ENCODE data around the gene DNAJA4.

GRCh38 chr15:78216276-78217104 is 47.9 kb upstream of the DNAJA4 start:
- TF ChIP-seq CBFB (CRISPR knock-in tag; IDR thresholded peaks at IDR 0.05) (no peak), EP300 (IDR thresholded peaks at IDR 0.05; ENCODE audit: low read length) (no peak), IRF1 (CRISPR knock-in tag; IDR thresholded peaks at IDR 0.05; ENCODE audit: borderline replicate concordance) (no peak), SIN3A (IDR thresholded peaks at IDR 0.05; ENCODE audit: borderline replicate concordance in 2 of 2, control insufficient read depth in 1 of 2, low read depth in 2 of 2, low read length in 2 of 2) (no peak), TCF7L2 (IDR thresholded peaks at IDR 0.05; ENCODE audit: low read depth, low read length) (no peak), REST (IDR thresholded peaks at IDR 0.05; ENCODE audit: borderline replicate concordance) (no peak), REST (CRISPR knock-in tag; IDR thresholded peaks at IDR 0.05; ENCODE audit: low read depth) (no peak), CTCF (IDR thresholded peaks at IDR 0.05 in 2 of 3, conservative IDR thresholded peaks at IDR 0.05 in 1 of 3; ENCODE audit: insufficient read depth in 2 of 3, low read depth in 1 of 3, low read length in 3 of 3) (no peak), ELK3 (CRISPR knock-in tag; IDR thresholded peaks at IDR 0.05) (no peak), SOX6 (IDR thresholded peaks at IDR 0.05) (no peak), ZNF134 (CRISPR knock-in tag; conservative IDR thresholded peaks at IDR 0.05) (no peak), TSC22D4 (tag; IDR thresholded peaks at IDR 0.05) (no peak)

Measured in K562 (cell line).